Endothelial cell of umbilical vein (primary cell): ENCODE data around the gene TIMM10. TPM values are rescaled to one million over a fixed set of nuclear protein-coding genes. Genes with fewer than 3 reads are reported as not detected.

Experiments
- BruUV-seq: library from RNA; stranded (reverse); fragments of 400-500 nt; replicated peaks from 2 replicates; lab custom pipeline; 2021; lab: Mats Ljungman, UMichigan
- CTCF ChIA-PET: fragments of 300-600, 350-600 bp; sonication (Branson Sonifier 250); formaldehyde crosslinking; loops from one replicate; lab custom pipeline; 2021; ENCODE audit warnings: antibody characterized with exemption, inconsistent platforms; lab: Charles Lee
- POLR2A ChIA-PET: fragments of 300-600, 350-600 bp; sonication (Branson Sonifier 250); formaldehyde crosslinking; loops from one replicate; lab custom pipeline; 2021; ENCODE audit warnings: antibody characterized with exemption, inconsistent platforms; lab: Charles Lee
- DNase-seq: peaks from one replicate; pipeline ENCODE4 v3.0.0-alpha.2; 2011; ENCODE audit warnings: low read depth, low spot score
- FAIRE-seq: peaks from 2 replicates; lab custom pipeline; 2011; peaks lifted over from hg19 to GRCh38; lab: Jason Lieb, UNC
- H2AFZ ChIP-seq: 2 replicates; pipeline ENCODE4 v1.6.0; 2012; ENCODE audit warnings: low read depth, low read length, control low read depth, inconsistent platforms
- H3K27ac ChIP-seq: 2 replicates; pipeline ENCODE4 v1.5.1; 2011; ENCODE audit warnings: low read depth, mild to moderate bottlenecking, control low read depth, low read length, moderate library complexity; ENCODE audit not compliant: insufficient read depth
- H3K27me3 ChIP-seq, 2 experiments: 2 replicates each; pipeline versions ENCODE4 v1.6.0 to v1.6.1; 2011; ENCODE audit warnings: low read length in 2 of 2, mixed read lengths in 1 of 2; ENCODE audit not compliant: control insufficient read depth in 2 of 2, insufficient read depth in 2 of 2
- H3K36me3 ChIP-seq, 2 experiments: 2 replicates in 1 of 2; 3 replicates in 1 of 2; pipeline ENCODE4 v1.5.1; 2011; ENCODE audit warnings: low read length in 2 of 2, mild to moderate bottlenecking in 1 of 2, moderate library complexity in 1 of 2; ENCODE audit not compliant: control insufficient read depth in 2 of 2, insufficient read depth in 2 of 2; ENCODE audit errors: extremely low read depth in 1 of 2
- H3K4me1 ChIP-seq: 3 replicates; pipeline ENCODE4 v1.5.1; 2011; ENCODE audit warnings: mild to moderate bottlenecking, low read length; ENCODE audit not compliant: control insufficient read depth, insufficient read depth; ENCODE audit errors: extremely low read depth
- H3K4me2 ChIP-seq: 2 replicates; pipeline ENCODE4 v1.6.1; 2011; ENCODE audit warnings: low read length, control low read depth, mixed read lengths; ENCODE audit not compliant: insufficient read depth
- H3K4me3 ChIP-seq, 3 experiments: fragments of 200-600 bp in 1 of 3; sonication (generic), shearing (Covaris generic) in 1 of 3; replicated peaks in 1 of 3; 2 replicates each; pipeline ENCODE4 v1.5.1; 2011 to 2016; ENCODE audit warnings: control low read depth in 3 of 3, low read length in 3 of 3, mild to moderate bottlenecking in 2 of 3, inconsistent platforms in 1 of 3, low read depth in 1 of 3, moderate library complexity in 1 of 3; ENCODE audit not compliant: insufficient read depth in 1 of 3
- H3K79me2 ChIP-seq: 2 replicates; pipeline ENCODE4 v1.6.0; 2012; ENCODE audit warnings: low read length, inconsistent platforms; ENCODE audit not compliant: control insufficient read depth, insufficient read depth
- H3K9ac ChIP-seq: replicated peaks from 2 replicates; pipeline ENCODE3; 2011; ENCODE audit warnings: low read length, control low read depth; ENCODE audit not compliant: insufficient read depth; ENCODE audit errors: extremely low read depth
- H3K9me1 ChIP-seq: replicated peaks from 3 replicates; pipeline ENCODE4 v1.6.0; 2011; ENCODE audit warnings: mild to moderate bottlenecking, low read length; ENCODE audit not compliant: control insufficient read depth, insufficient read depth; ENCODE audit errors: extremely low read depth
- H3K9me3 ChIP-seq: replicated peaks from 2 replicates; pipeline ENCODE4 v1.5.1; 2012; ENCODE audit warnings: low read length, inconsistent platforms; ENCODE audit not compliant: control insufficient read depth, insufficient read depth
- H4K20me1 ChIP-seq: replicated peaks from 2 replicates; pipeline ENCODE3; 2011; ENCODE audit warnings: mild to moderate bottlenecking, low read length; ENCODE audit not compliant: control insufficient read depth, insufficient read depth; ENCODE audit errors: extremely low read depth
- EZH2 ChIP-seq: IDR thresholded peaks from 2 replicates; pipeline ENCODE4 v1.6.1; 2012; ENCODE audit warnings: borderline replicate concordance, low read depth, mild to moderate bottlenecking, moderate library complexity, low read length, inconsistent platforms; ENCODE audit not compliant: severe bottlenecking
- FOS ChIP-seq: IDR thresholded peaks from 2 replicates; pipeline ENCODE4 v1.6.1; 2011; ENCODE audit warnings: mild to moderate bottlenecking, low read length, moderate library complexity, borderline replicate concordance; ENCODE audit not compliant: insufficient read depth
- GATA2 ChIP-seq: IDR thresholded peaks from 2 replicates; pipeline ENCODE4 v1.7.0; 2011; ENCODE audit warnings: low read depth, mild to moderate bottlenecking, moderate library complexity, mixed read lengths, low read length; ENCODE audit not compliant: insufficient read length, insufficient read depth
- JUN ChIP-seq: IDR thresholded peaks from 2 replicates; pipeline ENCODE4 v1.6.1; 2011; ENCODE audit warnings: borderline replicate concordance, low read depth; ENCODE audit not compliant: insufficient read length, insufficient read depth
- MYC ChIP-seq: IDR thresholded peaks from one replicate; pipeline ENCODE4 v1.6.1; 2011; ENCODE audit warnings: mild to moderate bottlenecking, low read depth, low read length
- POLR2A ChIP-seq: IDR thresholded peaks from 2 replicates; pipeline ENCODE4 v1.6.1; 2012; ENCODE audit warnings: low read depth, mild to moderate bottlenecking, control low read depth, low read length
- POLR2AphosphoS5 ChIP-seq: IDR thresholded peaks from 2 replicates; pipeline ENCODE4 v1.6.1; 2012; ENCODE audit warnings: low read depth, mild to moderate bottlenecking, control low read depth, low read length, moderate library complexity; ENCODE audit not compliant: insufficient read depth
- dilution Hi-C: fragments of 300-500 bp; cut with MboI; formaldehyde crosslinking; loops from one replicate; pipeline ENCODE4 v1.15.0; 2019; ENCODE audit warnings: low sequenced_read_pairs; ENCODE audit not compliant: extremely low pct_ligation_motif_present
- intact Hi-C: fragments of 100-400 bp; cut with micrococcal nuclease; formaldehyde crosslinking; loops from one replicate; pipeline ENCODE4 v1.10.0; 2022
- polyA plus RNA-seq, 4 experiments: library from polyadenylated mRNA; depleted of rRNA in 3 of 4; stranded (reverse) in 3 of 4; unstranded in 1 of 4; fragments of >200 nt; gene quantifications; 2 replicates each; pipeline versions ENCODE4 v1.2.1 to v1.2.3, GENCODE V29; 2011 to 2012; ENCODE audit warnings: missing spikeins in 1 of 4
- total RNA-seq: library from RNA; stranded (reverse); gene quantifications from 2 replicates; pipeline ENCODE4 v1.2.3, GENCODE V29; 2021
- TF ChIP-seq, protein P1 (sequence below): IDR thresholded peaks from 2 replicates; pipeline ENCODE4 v1.6.1; 2011; ENCODE audit not compliant: insufficient read depth, insufficient read length
- TF ChIP-seq, protein P2 (sequence below), 2 donors: IDR thresholded peaks; 1 replicate in 1 of 2; 2 replicates in 1 of 2; pipeline ENCODE4 v1.5.1; 2011; ENCODE audit warnings: low read length in 2 of 2, mild to moderate bottlenecking in 2 of 2, moderate library complexity in 2 of 2, control low read depth in 1 of 2, inconsistent platforms in 1 of 2, low read depth in 1 of 2; ENCODE audit not compliant: insufficient read depth in 1 of 2; ENCODE audit errors: extremely low read depth in 1 of 2

Gene TIMM10
- total and polyA plus RNA-seq, 2 donors (not counting 3 experiments of a cell fraction or from before 2014, with no cell fraction given), result 64.2 to 128 TPM

DNA sequence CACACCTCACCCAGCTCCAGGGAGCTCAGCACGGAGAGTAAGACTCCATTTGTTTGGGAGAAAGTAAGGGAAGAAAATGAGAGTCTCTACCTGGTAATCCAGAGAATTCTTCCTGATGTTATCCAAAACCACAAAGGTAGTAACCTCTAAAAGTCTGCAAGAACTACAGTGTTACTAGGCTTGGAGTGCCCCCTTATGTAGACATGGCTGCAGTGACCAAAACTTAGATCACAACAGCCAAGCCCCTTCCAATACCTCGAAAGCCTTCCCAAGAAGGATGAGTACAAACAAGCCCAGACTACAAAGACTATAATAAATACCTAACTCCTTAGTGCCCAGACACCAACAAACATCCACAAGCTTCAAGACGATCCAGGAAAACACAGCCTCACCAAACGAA lies 32.0 kb upstream of the TIMM10 start:
- no peaks in the 10 kb centered on the region for H3K27me3 ChIP-seq
- dilution Hi-C loops (no loop called here), intact Hi-C loops (no loop called here)
- no peak overlapping the region for H3K9ac ChIP-seq
- H2AFZ ChIP-seq, result no peak overlapping the region
- H3K4me2 ChIP-seq, result no peak overlapping the region
- DNase-seq (no peak), FAIRE-seq (no peak)
- no peak for TF ChIP-seq POLR2A
- TF ChIP-seq, protein P1, sequence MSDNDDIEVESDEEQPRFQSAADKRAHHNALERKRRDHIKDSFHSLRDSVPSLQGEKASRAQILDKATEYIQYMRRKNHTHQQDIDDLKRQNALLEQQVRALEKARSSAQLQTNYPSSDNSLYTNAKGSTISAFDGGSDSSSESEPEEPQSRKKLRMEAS, result no peak
- TF ChIP-seq MYC, result no peak
- TF ChIP-seq EZH2, result no peak
- TF ChIP-seq POLR2AphosphoS5, result no peak
- TF ChIP-seq GATA2, result no peak
- TF ChIP-seq FOS, result no peak
- TF ChIP-seq, protein P2, sequence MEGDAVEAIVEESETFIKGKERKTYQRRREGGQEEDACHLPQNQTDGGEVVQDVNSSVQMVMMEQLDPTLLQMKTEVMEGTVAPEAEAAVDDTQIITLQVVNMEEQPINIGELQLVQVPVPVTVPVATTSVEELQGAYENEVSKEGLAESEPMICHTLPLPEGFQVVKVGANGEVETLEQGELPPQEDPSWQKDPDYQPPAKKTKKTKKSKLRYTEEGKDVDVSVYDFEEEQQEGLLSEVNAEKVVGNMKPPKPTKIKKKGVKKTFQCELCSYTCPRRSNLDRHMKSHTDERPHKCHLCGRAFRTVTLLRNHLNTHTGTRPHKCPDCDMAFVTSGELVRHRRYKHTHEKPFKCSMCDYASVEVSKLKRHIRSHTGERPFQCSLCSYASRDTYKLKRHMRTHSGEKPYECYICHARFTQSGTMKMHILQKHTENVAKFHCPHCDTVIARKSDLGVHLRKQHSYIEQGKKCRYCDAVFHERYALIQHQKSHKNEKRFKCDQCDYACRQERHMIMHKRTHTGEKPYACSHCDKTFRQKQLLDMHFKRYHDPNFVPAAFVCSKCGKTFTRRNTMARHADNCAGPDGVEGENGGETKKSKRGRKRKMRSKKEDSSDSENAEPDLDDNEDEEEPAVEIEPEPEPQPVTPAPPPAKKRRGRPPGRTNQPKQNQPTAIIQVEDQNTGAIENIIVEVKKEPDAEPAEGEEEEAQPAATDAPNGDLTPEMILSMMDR (IDR thresholded peaks at IDR 0.05; ENCODE audit: extremely low read depth in 1 of 2, insufficient read depth in 1 of 2, low read depth in 1 of 2, low read length in 2 of 2), result no peak
- TF ChIP-seq JUN, result no peak
- no peaks in the 10 kb centered on the region for H3K36me3 ChIP-seq
- no peak overlapping the region for H3K27ac ChIP-seq
- no peaks in the 10 kb centered on the region for H3K79me2 ChIP-seq
- no peaks in the 10 kb centered on the region for H3K9me3 ChIP-seq
- ChIA-PET CTCF (interaction anchor here (0.8 to 1.6 kb wide), 2 partner anchors 78 to 217 kb away, joined by 3 read pairs; no protein-coding TSS in a partner anchor), POLR2A (no interaction called here)
- H3K4me1 ChIP-seq, result peaks cover 7% of the 10 kb centered on the region
- H3K9me1 ChIP-seq, result no peaks in the 10 kb centered on the region
- H4K20me1 ChIP-seq, result no peaks in the 10 kb centered on the region
- H3K4me3 ChIP-seq, result no peak overlapping the region
- BruUV-seq, result no TSS peak
